Neuronal stem cell (in vitro differentiated cells): ENCODE data around the gene SMARCD3.

Source experiments
- DNase-seq: peaks from one replicate; pipeline ENCODE4 v3.0.0-alpha.2; 2013; ENCODE audit warnings: low spot score
- H2AFZ ChIP-seq: one replicate; pipeline ENCODE4 v1.6.1; 2013; ENCODE audit warnings: mild to moderate bottlenecking, low read length, inconsistent platforms
- H2AK5ac ChIP-seq: 2 replicates; pipeline ENCODE4 v1.6.1; 2013; ENCODE audit warnings: low read depth, mild to moderate bottlenecking, inconsistent platforms, low read length, moderate library complexity, mixed read lengths
- H2BK120ac ChIP-seq: 2 replicates; pipeline ENCODE4 v1.6.1; 2013; ENCODE audit warnings: low read depth, mild to moderate bottlenecking, inconsistent platforms, low read length, moderate library complexity, mixed read lengths
- H2BK12ac ChIP-seq: one replicate; pipeline ENCODE4 v1.6.1; 2013; ENCODE audit warnings: low read length, inconsistent platforms
- H2BK15ac ChIP-seq: 2 replicates; pipeline ENCODE4 v1.6.1; 2013; ENCODE audit warnings: mild to moderate bottlenecking, low read length, inconsistent platforms, mixed read lengths
- H2BK5ac ChIP-seq: one replicate; pipeline ENCODE4 v1.6.1; 2013; ENCODE audit warnings: inconsistent platforms, mild to moderate bottlenecking, low read length, moderate library complexity
- H3K14ac ChIP-seq: one replicate; pipeline ENCODE4 v1.6.1; 2013; ENCODE audit warnings: low read length, inconsistent platforms
- H3K18ac ChIP-seq: 2 replicates; pipeline ENCODE4 v1.6.1; 2013; ENCODE audit warnings: low read length, inconsistent platforms
- H3K23ac ChIP-seq: 2 replicates; pipeline ENCODE4 v1.6.1; 2013; ENCODE audit warnings: low read depth, mild to moderate bottlenecking, mixed read lengths, low read length, inconsistent platforms; ENCODE audit not compliant: poor library complexity
- H3K27ac ChIP-seq: replicated peaks from 3 replicates; pipeline ENCODE4 v1.5.1; 2013; ENCODE audit warnings: low read length, inconsistent platforms
- H3K27me3 ChIP-seq, 3 experiments: 2 replicates each; pipeline ENCODE4 v1.6.1; 2013; ENCODE audit warnings: low read length in 3 of 3, mild to moderate bottlenecking in 2 of 3, inconsistent platforms in 1 of 3, low read depth in 1 of 3, mixed read lengths in 1 of 3, moderate library complexity in 1 of 3; ENCODE audit not compliant: control insufficient read depth in 3 of 3, insufficient read depth in 3 of 3
- H3K36me3 ChIP-seq, 2 donors: replicated peaks in 1 of 2; 2 replicates each; pipeline ENCODE4 v1.6.1; 2013; ENCODE audit warnings: low read length in 2 of 2; ENCODE audit not compliant: control insufficient read depth in 2 of 2, insufficient read depth in 2 of 2
- H3K4ac ChIP-seq: 2 replicates; pipeline ENCODE4 v1.6.1; 2013; ENCODE audit warnings: inconsistent platforms, mild to moderate bottlenecking, low read length, moderate library complexity
- H3K4me1 ChIP-seq, 2 donors: 1 replicate in 1 of 2; 2 replicates in 1 of 2; pipeline ENCODE4 v1.6.1; 2013; ENCODE audit warnings: low read length in 2 of 2, low read depth in 1 of 2; ENCODE audit not compliant: control insufficient read depth in 2 of 2, insufficient read depth in 1 of 2
- H3K4me2 ChIP-seq: one replicate; pipeline ENCODE4 v1.6.1; 2013; ENCODE audit warnings: mild to moderate bottlenecking, low read length, inconsistent platforms; ENCODE audit not compliant: insufficient read depth, poor library complexity, severe bottlenecking
- H3K4me3 ChIP-seq, 2 donors: 2 replicates each; pipeline ENCODE4 v1.5.1; 2013; ENCODE audit warnings: low read length in 2 of 2, mild to moderate bottlenecking in 2 of 2, inconsistent platforms in 1 of 2, moderate library complexity in 1 of 2
- H3K79me1 ChIP-seq: one replicate; pipeline ENCODE4 v1.6.1; 2013; ENCODE audit warnings: low read depth, mild to moderate bottlenecking, inconsistent platforms, low read length, moderate library complexity
- H3K9ac ChIP-seq: one replicate; pipeline ENCODE4 v1.6.1; 2013; ENCODE audit warnings: mild to moderate bottlenecking, low read depth, low read length, inconsistent platforms; ENCODE audit not compliant: poor library complexity
- H3K9me3 ChIP-seq, 2 donors: replicated peaks in 1 of 2; 2 replicates each; pipeline versions ENCODE3 to v1.6.1; 2013; ENCODE audit warnings: low read length in 2 of 2, mild to moderate bottlenecking in 2 of 2, inconsistent platforms in 1 of 2, low read depth in 1 of 2, mixed read lengths in 1 of 2, moderate library complexity in 1 of 2; ENCODE audit not compliant: control insufficient read depth in 2 of 2, insufficient read depth in 1 of 2
- H4K8ac ChIP-seq: one replicate; pipeline ENCODE4 v1.6.1; 2013; ENCODE audit warnings: low read depth, mild to moderate bottlenecking, inconsistent platforms, low read length, moderate library complexity
- H4K91ac ChIP-seq: one replicate; pipeline ENCODE4 v1.6.1; 2013; ENCODE audit warnings: low read length, low read depth, mild to moderate bottlenecking, inconsistent platforms; ENCODE audit not compliant: poor library complexity
- WGBS, 2 donors: extraction: QIAGEN DNeasy Blood & Tissue Kit; methylation state at CpG; one replicate each; pipeline ENCODE4 v1.1.7; 2013; ENCODE audit warnings: missing lambda C conversion rate in 2 of 2, mixed read lengths in 1 of 2; ENCODE audit not compliant: insufficient read length in 2 of 2, insufficient replicate concordance in 1 of 2; ENCODE audit errors: extremely low coverage in 2 of 2; 5-methylcytosine and 5-hydroxymethylcytosine counted together

Gene SMARCD3

DNA sequence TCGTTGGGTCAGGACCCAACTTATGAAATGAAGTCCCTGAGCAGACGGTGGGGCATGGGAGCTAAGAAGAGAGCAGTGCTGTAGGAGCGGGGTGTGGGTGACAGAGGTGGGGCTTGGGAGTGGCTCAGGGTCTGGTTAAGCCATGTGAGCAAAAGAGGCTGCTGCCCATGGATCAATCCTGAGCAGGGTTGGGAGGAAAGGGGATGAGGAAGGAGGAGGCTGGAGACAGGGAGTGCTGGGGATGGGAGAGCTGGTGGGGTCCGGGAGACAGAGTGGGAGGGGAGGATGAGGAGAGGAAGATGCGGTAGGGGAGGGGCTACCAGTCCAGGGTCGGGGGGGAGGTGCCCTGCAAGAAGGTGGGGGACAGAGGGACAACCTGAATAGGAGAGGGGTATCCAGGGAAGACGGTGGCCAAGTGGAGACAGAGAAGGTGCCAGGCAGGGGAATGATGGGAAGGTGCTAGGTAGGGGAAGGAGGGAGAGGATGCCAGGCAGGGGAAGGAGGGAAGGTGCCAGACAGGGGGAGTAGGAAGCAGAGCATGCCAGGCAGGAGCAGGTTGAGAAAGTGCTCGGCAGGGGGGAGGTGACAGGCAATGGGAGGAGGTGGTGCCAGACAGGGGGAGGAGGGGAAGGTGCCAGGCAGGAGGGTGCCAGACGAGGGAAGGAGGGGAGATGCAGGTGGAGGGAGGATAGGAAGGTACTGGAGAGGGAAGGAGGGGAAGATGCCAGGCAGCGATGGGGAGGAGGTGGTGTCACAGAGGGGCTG lies 27.5 kb upstream of the SMARCD3 start:
- peak overlapping the region; percentile 47 to 56 for H3K4me3 ChIP-seq
- peak overlapping the region; percentile 55 for H3K4me2 ChIP-seq

GRCh38 chr7:151274936-151275812 lies 26.7 kb upstream of the SMARCD3 start:
- Histone ChIP-seq H2BK12ac (no peak overlapping the region), H3K27ac (no peak overlapping the region), H3K4ac (no peak overlapping the region), H3K14ac (peak overlapping the region; percentile 25), H3K4me3 (no peak overlapping the region), H3K23ac (peak overlapping the region; percentile 81), H2BK120ac (peak overlapping the region; percentile 22), H2BK5ac (no peak overlapping the region), H3K9ac (no peak overlapping the region), H3K4me2 (no peak overlapping the region), H3K27me3 (peaks cover 0 to 39% (median 17%) of the 10 kb centered on the region in 3 experiments), H4K91ac (no peak overlapping the region), H3K36me3 (no peaks in the 10 kb centered on the region), H3K18ac (no peak overlapping the region), H3K9me3 (no peaks in the 10 kb centered on the region), H3K79me1 (peaks cover 2% of the 10 kb centered on the region), H2AK5ac (peak overlapping the region; percentile 51), H3K4me1 (peaks cover 5 to 10% of the 10 kb centered on the region in 2 donors), H2AFZ (no peak overlapping the region), H2BK15ac (peak overlapping the region; percentile 78), H4K8ac (no peak overlapping the region)
- WGBS, 2 donors, result no CpG with 5 or more reads among the region's 17 CpGs
- DNase-seq, result no peak

More for the DNA sequence above, 27.5 kb upstream of the SMARCD3 start:
- no peaks in the 10 kb centered on the region for H3K36me3 ChIP-seq
- no peak overlapping the region for H4K8ac ChIP-seq
- H2AFZ ChIP-seq, result peak overlapping the region; percentile 82
- peak overlapping the region; percentile 51 for H2AK5ac ChIP-seq
- no peaks in the 10 kb centered on the region for H3K9me3 ChIP-seq
- H2BK5ac ChIP-seq, result no peak overlapping the region
- peak overlapping the region; percentile 78 for H2BK15ac ChIP-seq
- H3K9ac ChIP-seq, result no peak overlapping the region
- no CpG with 5 or more reads among the region's 10 CpGs for WGBS, 2 donors
- H2BK120ac ChIP-seq, result peak overlapping the region; percentile 22
- peaks cover 0 to 45% (median 17%) of the 10 kb centered on the region in 3 experiments for H3K27me3 ChIP-seq
- H3K4ac ChIP-seq, result no peak overlapping the region
- H3K27ac ChIP-seq, result no peak overlapping the region
- H3K18ac ChIP-seq, result peak overlapping the region; percentile 33
- peaks cover 5 to 10% of the 10 kb centered on the region in 2 donors for H3K4me1 ChIP-seq
- H3K79me1 ChIP-seq, result peaks cover 2% of the 10 kb centered on the region
- no peak for DNase-seq
- H4K91ac ChIP-seq, result no peak overlapping the region
- H2BK12ac ChIP-seq, result peak overlapping the region; percentile 97
- peak overlapping the region; percentile 25 for H3K14ac ChIP-seq
- H3K23ac ChIP-seq, result peak overlapping the region; percentile 92

DNA sequence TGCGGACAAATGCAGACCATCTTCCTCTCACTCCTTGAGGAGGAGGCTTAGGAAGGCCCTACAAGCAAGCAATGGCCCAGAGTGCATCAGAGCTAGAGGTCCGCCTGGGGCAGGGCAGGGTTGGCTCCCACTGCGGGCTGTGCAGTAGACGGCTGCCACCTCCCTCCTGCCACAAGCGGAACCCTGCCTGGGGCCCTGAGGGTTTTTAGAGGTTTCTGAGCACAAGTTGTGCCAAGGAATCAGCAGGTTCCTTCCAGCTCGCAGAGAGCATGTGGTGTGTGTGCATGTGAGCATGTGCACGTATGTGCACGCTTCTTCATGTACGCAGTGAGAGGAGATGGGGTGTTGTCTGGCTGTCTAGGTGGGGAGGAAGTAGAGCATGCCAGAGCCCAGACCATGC lies 25.9 kb upstream of the SMARCD3 start:
- DNase-seq, result no peak
- peak overlapping the region; percentile 32 for H2AK5ac ChIP-seq
- H3K4me2 ChIP-seq, result no peak overlapping the region
- H3K4ac ChIP-seq, result no peak overlapping the region
- no peak overlapping the region for H3K27ac ChIP-seq
- H3K9me3 ChIP-seq, result no peaks in the 10 kb centered on the region
- no peak overlapping the region for H3K23ac ChIP-seq
- no peak overlapping the region for H2AFZ ChIP-seq
- H3K4me1 ChIP-seq, result peaks cover 5 to 10% of the 10 kb centered on the region in 2 donors
- no peak overlapping the region for H2BK5ac ChIP-seq
- no CpG with 5 or more reads among the region's 9 CpGs for whole genome bisulfite sequencing, 2 donors
- no peak overlapping the region for H3K18ac ChIP-seq
- no peak overlapping the region for H4K91ac ChIP-seq
- H2BK12ac ChIP-seq, result no peak overlapping the region
- H3K14ac ChIP-seq, result no peak overlapping the region
- peaks cover 0 to 31% (median 17%) of the 10 kb centered on the region in 3 experiments for H3K27me3 ChIP-seq
- no peak overlapping the region for H2BK120ac ChIP-seq
- H3K4me3 ChIP-seq, result no peak overlapping the region
- no peak overlapping the region for H4K8ac ChIP-seq
- H3K79me1 ChIP-seq, result peaks cover 2% of the 10 kb centered on the region
- no peak overlapping the region for H2BK15ac ChIP-seq
- no peak overlapping the region for H3K9ac ChIP-seq
- H3K36me3 ChIP-seq, result no peaks in the 10 kb centered on the region
